SJCRH30 (cell line): ENCODE data around the gene MED4. TPM values are rescaled to one million over a fixed set of nuclear protein-coding genes. Genes with fewer than 3 reads are reported as not detected.

Experiments
- DNase-seq, 2 experiments: peaks; one replicate each; pipeline ENCODE4 v3.0.0-alpha.2; 2015 to 2020
- H3K27ac ChIP-seq: fragments of 250-450 bp; sonication (Bioruptor Pico); 2 replicates; pipeline ENCODE4 v1.5.1; 2020; ENCODE audit warnings: mild to moderate bottlenecking, moderate library complexity
- H3K27me3 ChIP-seq: fragments of 250-450 bp; sonication (Bioruptor Pico); 2 replicates; pipeline ENCODE4 v1.5.1; 2020; ENCODE audit warnings: mild to moderate bottlenecking, moderate library complexity
- H3K36me3 ChIP-seq: fragments of 250-450 bp; sonication (Bioruptor Pico); 2 replicates; pipeline ENCODE4 v1.5.1; 2020; ENCODE audit warnings: mild to moderate bottlenecking, moderate library complexity
- H3K4me1 ChIP-seq: fragments of 250-450 bp; sonication (Bioruptor Pico); 2 replicates; pipeline ENCODE4 v1.5.1; 2020; ENCODE audit warnings: mild to moderate bottlenecking, moderate library complexity
- H3K4me3 ChIP-seq: fragments of 250-450 bp; sonication (Bioruptor Pico); 2 replicates; pipeline ENCODE4 v1.5.1; 2020; ENCODE audit warnings: mild to moderate bottlenecking, moderate library complexity
- H3K9me3 ChIP-seq: fragments of 250-450 bp; sonication (Bioruptor Pico); replicated peaks from 2 replicates; pipeline ENCODE4 v1.5.1; 2020; ENCODE audit warnings: mild to moderate bottlenecking, moderate library complexity
- total RNA-seq: library from RNA; depleted of rRNA; stranded (reverse); fragments of >200 nt; shearing (Covaris generic); gene quantifications from 2 replicates; pipeline ENCODE4 v1.2.3, GENCODE V29; 2014; rRNA removed

Gene MED4
- total RNA-seq, 1 experiment from 2014 or later, result 42.4 TPM

DNA sequence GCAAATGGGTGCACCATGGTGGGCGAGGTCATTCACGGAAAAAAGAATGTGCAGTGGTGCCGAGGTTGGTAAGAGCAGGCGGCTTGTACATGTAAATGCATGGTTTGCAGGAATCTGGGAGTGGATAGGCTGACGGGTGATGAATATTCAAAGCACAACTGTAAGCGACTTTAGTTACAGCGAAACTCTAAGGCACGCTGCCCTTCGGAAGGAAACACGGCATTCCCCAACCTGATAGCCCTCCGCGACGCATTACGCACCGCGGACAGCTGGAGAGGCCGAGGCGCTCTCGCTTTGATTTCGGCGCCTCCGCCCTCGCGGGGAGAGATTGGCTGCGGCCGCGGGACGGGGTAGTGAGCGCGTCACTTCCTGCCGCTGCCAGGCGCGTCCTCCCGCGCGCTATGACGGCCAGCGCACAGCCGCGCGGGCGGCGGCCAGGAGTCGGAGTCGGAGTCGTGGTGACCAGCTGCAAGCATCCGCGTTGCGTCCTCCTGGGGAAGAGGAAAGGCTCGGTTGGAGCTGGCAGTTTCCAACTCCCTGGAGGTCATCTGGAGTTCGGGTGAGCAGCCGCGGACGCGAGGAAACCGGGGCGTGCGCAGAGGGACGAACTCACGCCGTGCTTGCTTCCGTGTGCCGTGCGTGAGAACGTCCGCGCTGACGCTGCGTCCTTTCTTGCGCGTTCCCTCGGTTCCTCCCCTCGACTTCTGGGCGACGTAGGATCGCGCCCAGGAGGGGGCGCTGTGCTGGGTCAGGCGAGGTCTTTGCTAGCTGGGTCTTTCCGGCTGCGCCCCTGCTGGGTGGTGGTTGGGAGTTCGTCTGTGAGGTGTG, 57.3 kb downstream of the MED4 start, which contains the start of gene NUDT15:
NUDT15 (plus strand) TSS at position 381 of the 828 bp plus-strand sequence; CDS start at position 402, 21 bp downstream.
- 0 out of 2 replicates have a peak, but pooled peaks cover 2% of the 10 kb centered on the region for H3K9me3 ChIP-seq
- peak; percentile 92 to 96 for DNase-seq
- H3K4me3 ChIP-seq, result peak within 1 kb of the TSS; percentile 75
- H3K27ac ChIP-seq, result peak within 1 kb of the TSS; percentile 97
- no peaks in the 10 kb centered on the region for H3K4me1 ChIP-seq
- H3K27me3 ChIP-seq, result no peaks in the 10 kb centered on the region
- H3K36me3 ChIP-seq, result peaks cover 14% of the 10 kb centered on the region

DNA sequence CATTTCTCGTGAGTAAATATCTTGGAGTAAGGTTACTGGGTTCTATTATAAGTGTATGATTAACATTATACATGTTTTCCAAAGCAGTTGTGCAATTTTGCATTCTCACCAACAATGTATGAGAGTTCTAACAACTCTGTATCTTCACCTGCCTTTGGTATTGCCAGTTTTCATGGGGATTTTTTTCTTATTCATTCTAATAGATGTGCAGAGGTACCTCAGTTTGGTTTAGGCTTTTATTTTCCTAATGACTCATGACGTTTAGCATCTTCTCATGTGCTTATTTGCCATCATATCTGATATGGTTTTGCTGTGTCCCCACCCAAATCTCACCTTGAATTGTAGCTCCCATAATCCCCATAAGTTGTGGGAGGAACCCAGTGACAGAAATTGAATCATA, 65.0 kb downstream of the MED4 start:
- Histone ChIP-seq H3K36me3 (0 out of 2 replicates have a peak, but pooled peaks cover 3% of the 10 kb centered on the region), H3K27me3 (no peaks in the 10 kb centered on the region), H3K4me3 (no peak overlapping the region), H3K4me1 (no peaks in the 10 kb centered on the region), H3K9me3 (0 out of 2 replicates have a peak, but pooled peaks cover 2% of the 10 kb centered on the region), H3K27ac (no peak overlapping the region)
- DNase-seq, result no peak

DNA sequence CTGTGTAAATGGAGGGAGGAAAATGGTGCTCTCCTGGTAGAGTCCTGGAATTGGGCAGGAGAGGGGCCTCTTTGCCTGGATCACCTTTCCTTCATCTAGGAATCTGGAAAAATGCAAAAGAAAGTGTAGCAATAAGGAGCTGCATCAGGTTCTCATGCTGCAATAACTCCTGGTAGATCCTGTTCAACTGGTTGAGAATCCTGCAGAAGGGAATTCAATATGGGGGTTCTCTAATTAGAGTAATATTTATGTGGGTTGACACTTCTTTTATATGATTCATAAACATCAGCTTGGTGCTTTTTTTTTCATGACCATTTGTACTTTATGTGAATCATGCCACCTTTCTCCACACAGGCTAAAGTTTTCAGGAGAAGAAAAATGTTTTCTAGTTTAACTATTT, 66.8 kb downstream of the MED4 start:
- no peak overlapping the region for H3K27ac ChIP-seq
- H3K4me3 ChIP-seq, result no peak overlapping the region
- H3K9me3 ChIP-seq, result 0 out of 2 replicates have a peak, but pooled peaks cover 2% of the 10 kb centered on the region
- 0 out of 2 replicates have a peak, but pooled peaks cover 3% of the 10 kb centered on the region for H3K36me3 ChIP-seq
- H3K27me3 ChIP-seq, result no peaks in the 10 kb centered on the region
- no peak for DNase-seq
- H3K4me1 ChIP-seq, result no peaks in the 10 kb centered on the region

Other genes with a start within 250 kb of the MED4 start
- 78.4 and 97.5 TPM in 2 replicates for gene SUCLA2, start 93.8 kb downstream of the MED4 start, total RNA-seq
- gene NUDT15, start 57.4 kb downstream of the MED4 start, total RNA-seq, result 44.1 and 44.4 TPM in 2 replicates
- gene ITM2B, start 138.1 kb upstream of the MED4 start, total RNA-seq, result 124 and 133 TPM in 2 replicates
- 56.7 and 61.0 TPM in 2 replicates for gene RB1, start 208.6 kb upstream of the MED4 start, total RNA-seq